Fibroblast of the aortic adventitia (primary cell): ENCODE results near the gene NUDT5. TPM values are rescaled to one million over a fixed set of nuclear protein-coding genes. Genes with fewer than 3 reads are reported as not detected.
A peak's percentile ranks its signal among the peaks of the same experiment; 100 is the strongest.

ENCODE experiments used
- DNase-seq: peaks from one replicate; pipeline ENCODE4 v3.0.0-alpha.2; 2010; ENCODE audit warnings: low read depth
- H3K4me3 ChIP-seq: 2 replicates; pipeline ENCODE4 v1.5.1; 2011; ENCODE audit warnings: low read depth, mild to moderate bottlenecking, control low read depth, low read length, moderate library complexity
- CTCF ChIP-seq: IDR thresholded peaks from 2 replicates; pipeline ENCODE4 v1.5.1; 2011; ENCODE audit warnings: mild to moderate bottlenecking, low read length, control low read depth, inconsistent platforms; ENCODE audit not compliant: insufficient read depth
- small RNA-seq: library from RNA; depleted of rRNA; stranded (forward); fragments of <200 nt; gene quantifications from one replicate; pipeline ENCODE3, GENCODE V24; 2012
- total RNA-seq: library from RNA; depleted of rRNA; stranded (reverse); fragments of >200 nt; gene quantifications from 2 replicates; pipeline ENCODE4 v1.2.3, GENCODE V29; 2012; ENCODE audit warnings: low replicate concordance

NUDT5 gene
- total RNA-seq, 1 donor = 63.9 TPM

- TF ChIP-seq CTCF = no peak
- DNase-seq = no peak
- H3K4me3 ChIP-seq = no peak overlapping the region
Measured at GRCh38 chr10:12144538-12144937, 51.2 kb downstream of the NUDT5 start.

GRCh38 chr10:12140038-12140437 is 55.7 kb downstream of the NUDT5 start:
- no peak for DNase-seq
- TF ChIP-seq CTCF = no peak
- no peak overlapping the region for H3K4me3 ChIP-seq

GRCh38 chr10:12135631-12136030 is 60.1 kb downstream of the NUDT5 start:
- no peak for DNase-seq
- TF ChIP-seq CTCF = no peak
- no peak overlapping the region for H3K4me3 ChIP-seq

- peak; percentile 71 for DNase-seq
- H3K4me3 ChIP-seq = peak overlapping the region; percentile 91
- TF ChIP-seq CTCF = peak; percentile 74
Measured at GRCh38 chr10:12130237-12130872, 65.3 kb downstream of the NUDT5 start.

GRCh38 chr10:12129222-12130111 is 66.2 kb downstream of the NUDT5 start, which contains the start of gene SEC61A2:
SEC61A2 (plus strand) TSS chr10:12129677; CDS start chr10:12129788, 111 bp downstream.
- no peak for TF ChIP-seq CTCF
- peak; percentile 83 for DNase-seq
- peak within 1 kb of the TSS; percentile 91 for H3K4me3 ChIP-seq

- no peak overlapping the region for H3K4me3 ChIP-seq
- DNase-seq = no peak
- no peak for TF ChIP-seq CTCF
Measured at GRCh38 chr10:12121673-12122072, 74.0 kb downstream of the NUDT5 start.

Small RNAs within 50 kb of the gene (small RNA-seq; reads per million reads assigned to genes)
- gene MIR548AK (not detected), gene RNU6-88P (not detected)

Other genes starting within 250 kb of the NUDT5 start
- 18.3 and 25.5 TPM in 2 replicates for gene UPF2, start 153.1 kb downstream of the NUDT5 start, total RNA-seq
- 16.8 and 30.9 TPM in 2 replicates for gene DHTKD1, start 126.9 kb downstream of the NUDT5 start, total RNA-seq
- 8.9 and 11.5 TPM in 2 replicates for gene SEC61A2, start 66.2 kb downstream of the NUDT5 start, total RNA-seq
- 60.2 and 93.0 TPM in 2 replicates for gene CDC123, start 297 bp upstream of the NUDT5 start, total RNA-seq
- gene CAMK1D, start 153.7 kb upstream of the NUDT5 start, total RNA-seq = 2.3 and 9.8 TPM in 2 replicates